GM21825 (cell line): ENCODE results near the gene SRRM5.
"Not testable (repeated sequence)": the region's sequence is repeated elsewhere in the genome, so short reads cannot be mapped to it uniquely, and the experiment has no call there.

Experiments
- ATAC-seq: cut with Tn5 transposase; IDR thresholded peaks from one replicate; pipeline ENCODE4 v1.9.1; 2021; ENCODE audit warnings: mild to moderate bottlenecking, moderate library complexity; ENCODE audit not compliant: unreplicated experiment

Gene SRRM5

GRCh38 chr19:43589678-43590077 lies 22.2 kb upstream of the SRRM5 start:
- ATAC-seq = no peak

DNA sequence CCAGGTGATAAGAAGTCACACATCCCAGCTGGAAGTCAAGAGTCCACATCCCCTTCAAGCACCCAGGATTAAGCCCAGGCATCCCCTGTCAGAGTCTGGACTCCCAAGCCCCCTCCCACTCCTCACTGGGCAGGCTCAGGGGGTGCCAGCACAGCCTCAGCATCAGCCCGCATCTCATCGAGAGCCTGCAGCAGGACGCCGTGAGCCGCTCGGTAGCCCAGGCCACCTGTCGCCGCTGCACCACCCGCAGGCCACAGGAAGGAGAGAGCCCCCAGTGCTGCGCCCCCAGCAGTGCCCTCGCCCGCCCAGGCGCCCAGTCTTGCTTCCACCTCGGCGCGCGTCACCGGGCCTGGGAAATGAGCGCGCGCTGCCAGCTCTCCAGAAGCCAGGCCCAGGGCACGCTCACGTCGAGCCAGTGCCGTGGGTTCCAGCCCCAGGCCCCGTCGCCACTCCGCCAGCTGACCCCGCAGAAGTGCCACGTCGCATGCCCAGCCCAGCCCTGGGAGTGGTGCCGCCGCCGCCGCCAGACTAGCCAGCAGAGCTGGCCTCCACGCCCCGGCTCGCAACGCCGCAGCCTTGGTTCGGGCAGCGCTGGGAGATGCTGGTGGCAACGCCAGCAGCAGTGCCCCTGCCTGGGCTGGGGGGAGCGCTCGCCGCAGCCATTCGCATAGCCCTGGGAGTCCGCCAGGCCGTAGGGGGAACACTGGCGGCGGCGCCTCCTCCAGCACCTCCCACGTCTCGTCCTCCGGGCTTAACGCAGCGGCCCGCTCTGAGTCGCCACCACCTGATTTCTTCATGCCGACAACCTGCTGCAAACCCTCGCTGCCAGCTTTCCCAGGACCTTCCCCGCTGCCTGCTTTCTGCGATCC lies 19.8 kb upstream of the SRRM5 start:
- ATAC-seq = no peak

DNA sequence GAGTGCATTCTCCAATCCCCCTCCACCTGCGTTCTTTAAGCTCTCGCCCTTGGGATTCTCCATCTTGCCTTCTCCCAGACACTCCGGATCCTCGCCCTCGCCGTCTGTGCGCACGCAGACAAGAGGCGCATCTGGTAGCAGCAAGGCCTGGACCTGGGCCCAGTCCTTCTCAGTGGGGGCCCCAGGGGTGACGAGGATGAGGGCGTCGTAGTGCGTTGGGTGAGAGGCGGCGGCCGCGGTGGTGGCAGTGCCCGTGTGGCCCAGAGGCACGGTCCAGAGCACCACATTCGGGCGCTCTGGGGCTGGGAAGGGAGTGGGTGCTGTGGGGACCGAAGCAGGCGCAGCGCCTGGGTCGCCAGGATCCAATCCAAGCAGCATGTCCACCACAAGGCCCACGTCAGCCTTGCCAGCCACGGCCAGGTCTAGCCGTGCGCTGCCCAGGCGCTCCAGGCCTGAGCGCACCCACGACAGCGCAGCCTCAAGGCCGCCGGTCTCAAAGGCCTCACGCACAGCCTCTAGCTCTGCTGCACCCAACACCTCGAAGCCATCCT lies 19.0 kb upstream of the SRRM5 start:
- ATAC-seq = no peak

DNA sequence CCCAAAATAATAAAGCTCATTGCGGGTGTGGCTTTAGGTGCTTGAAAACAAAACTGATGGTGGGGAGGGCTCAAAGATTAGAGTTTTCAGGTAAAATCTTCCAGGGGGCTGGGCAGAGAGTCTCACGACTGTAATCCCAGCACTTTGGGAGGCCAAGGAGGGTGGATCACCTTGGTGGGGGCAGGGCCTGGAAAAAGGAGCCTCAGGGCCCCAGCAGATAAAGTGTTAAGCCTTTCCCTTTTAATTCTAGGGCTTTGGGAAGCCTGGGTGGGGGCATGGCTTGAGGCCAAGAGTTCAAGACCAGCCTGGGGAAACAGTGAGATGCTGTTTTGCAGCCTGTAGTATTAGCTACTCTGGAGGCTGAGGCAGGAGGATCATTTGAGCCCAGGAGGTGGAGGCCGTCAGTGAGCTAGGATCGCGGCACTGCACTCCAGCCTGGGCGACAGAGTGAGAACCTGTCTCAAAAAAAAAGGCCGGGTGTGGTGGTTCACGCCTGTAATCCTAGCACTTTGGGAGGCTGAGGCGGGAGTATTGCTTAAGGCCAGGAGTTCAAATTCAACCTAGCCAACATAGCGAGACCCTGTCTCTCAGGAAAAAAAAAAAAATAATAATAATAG lies 17.7 kb upstream of the SRRM5 start:
- ATAC-seq = no peak

DNA sequence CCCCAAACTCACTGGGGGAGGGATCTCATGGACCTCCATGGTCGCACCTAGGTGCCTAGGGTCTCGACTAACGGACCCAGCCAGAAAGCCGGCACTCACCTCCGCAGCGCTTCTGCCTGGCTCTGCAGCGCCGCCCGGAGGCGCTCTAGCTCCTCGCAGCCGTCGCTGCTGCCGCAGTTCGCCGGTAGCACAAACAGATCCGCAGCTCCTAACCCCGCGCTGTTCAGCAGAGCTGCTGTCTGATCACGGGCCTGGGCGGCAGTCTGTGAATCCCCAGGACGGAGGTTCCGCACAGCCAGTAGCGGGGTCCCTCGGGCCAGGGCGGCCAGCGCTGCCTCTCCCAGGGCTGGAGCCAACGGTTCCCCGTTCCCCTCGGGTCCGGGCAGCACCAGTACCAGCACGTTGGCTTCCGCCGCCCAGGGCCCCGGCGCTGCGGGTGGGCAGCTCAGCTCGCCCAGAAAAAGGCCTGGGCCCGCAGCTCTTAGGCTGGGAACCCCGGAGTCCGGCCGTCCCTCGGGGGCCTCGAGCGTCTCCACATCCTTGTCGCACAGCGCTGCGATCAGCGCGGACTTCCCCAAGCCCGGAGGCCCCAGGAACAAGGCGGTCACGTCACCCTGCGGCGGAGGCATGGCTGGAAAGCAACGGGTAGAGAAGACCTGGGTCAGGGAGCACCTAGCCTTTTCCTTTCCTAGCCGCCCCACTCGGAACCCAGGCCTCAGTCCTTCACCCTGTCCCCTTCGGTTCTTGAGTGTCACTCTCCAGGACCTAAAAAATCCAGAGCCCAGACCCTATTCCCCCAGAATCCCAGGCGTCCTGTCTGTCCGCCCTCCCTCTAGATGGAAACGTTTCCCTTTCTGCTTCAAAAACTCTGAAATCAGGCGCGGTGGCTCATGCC lies 16.9 kb upstream of the SRRM5 start:
- peak; percentile 17 for ATAC-seq

DNA sequence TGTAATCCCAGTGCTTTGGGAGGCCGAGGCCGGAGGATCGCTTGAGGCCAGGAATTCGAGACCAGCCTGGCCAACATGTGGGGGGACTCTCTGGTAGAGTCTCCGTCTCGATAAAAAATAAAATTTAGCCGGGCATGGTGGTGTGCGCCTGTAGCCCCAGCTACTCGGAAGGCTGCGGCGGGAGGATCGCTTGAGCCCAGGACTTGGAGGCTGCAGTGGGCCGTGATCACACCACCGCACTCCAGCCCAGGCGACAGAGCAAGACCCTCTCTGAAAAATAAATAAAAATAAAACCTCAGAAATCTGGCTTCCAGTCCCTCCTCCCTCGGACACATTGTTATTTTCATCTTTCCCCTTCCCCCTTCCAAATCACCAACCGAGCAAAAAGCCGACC lies 16.3 kb upstream of the SRRM5 start:
- peak; percentile 2 for ATAC-seq

DNA sequence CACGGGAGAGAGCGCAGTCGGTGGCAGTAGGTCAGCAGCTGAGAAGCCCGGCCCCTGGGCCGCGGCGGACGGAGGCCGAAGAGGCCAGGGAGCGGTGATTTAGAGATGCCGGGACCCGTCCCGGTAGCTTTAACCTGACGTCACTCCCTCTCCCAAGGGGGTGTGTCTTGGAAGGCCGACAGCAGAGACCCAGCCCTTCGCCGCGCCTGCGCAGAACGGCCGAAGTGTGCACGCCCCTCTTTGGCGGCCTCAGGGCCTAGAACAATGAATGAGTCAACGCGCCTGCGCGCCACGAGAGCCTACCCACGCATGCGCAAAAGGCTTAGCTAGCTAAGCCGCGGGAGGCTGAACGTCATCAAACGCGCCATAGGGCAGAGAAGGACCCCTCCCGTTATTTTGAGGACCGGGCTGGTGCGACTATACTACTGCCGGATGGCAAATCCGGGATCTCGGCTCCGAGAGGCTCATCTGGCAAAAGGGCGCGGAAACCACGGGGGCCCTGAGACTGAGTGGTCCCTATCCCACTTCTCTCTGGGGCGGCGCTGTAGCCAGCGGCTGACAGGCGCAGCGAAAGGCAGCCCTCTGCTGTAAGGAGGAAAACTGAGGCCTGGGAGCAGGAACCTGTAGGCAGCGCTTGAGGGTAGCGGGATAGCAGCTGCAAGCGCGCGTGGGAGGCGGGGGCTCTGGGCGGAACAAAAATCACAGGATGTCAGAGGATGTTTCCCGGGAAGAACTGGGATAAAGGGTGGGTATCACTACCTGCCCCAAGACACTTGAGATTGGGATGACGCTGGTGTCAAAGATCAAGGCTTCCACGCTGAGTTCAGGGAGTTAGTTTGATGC lies 15.7 kb upstream of the SRRM5 start, which contains the start of the genes IRGQ and ZNF576:
IRGQ (minus strand) TSS at position 136 of the 843 bp plus-strand sequence. CDS start 796 bp downstream, outside the sequence.
ZNF576 (plus strand) TSS at position 597 of the 843 bp plus-strand sequence. CDS start 514 bp downstream, outside the sequence.
- peak; percentile 74 for ATAC-seq

DNA sequence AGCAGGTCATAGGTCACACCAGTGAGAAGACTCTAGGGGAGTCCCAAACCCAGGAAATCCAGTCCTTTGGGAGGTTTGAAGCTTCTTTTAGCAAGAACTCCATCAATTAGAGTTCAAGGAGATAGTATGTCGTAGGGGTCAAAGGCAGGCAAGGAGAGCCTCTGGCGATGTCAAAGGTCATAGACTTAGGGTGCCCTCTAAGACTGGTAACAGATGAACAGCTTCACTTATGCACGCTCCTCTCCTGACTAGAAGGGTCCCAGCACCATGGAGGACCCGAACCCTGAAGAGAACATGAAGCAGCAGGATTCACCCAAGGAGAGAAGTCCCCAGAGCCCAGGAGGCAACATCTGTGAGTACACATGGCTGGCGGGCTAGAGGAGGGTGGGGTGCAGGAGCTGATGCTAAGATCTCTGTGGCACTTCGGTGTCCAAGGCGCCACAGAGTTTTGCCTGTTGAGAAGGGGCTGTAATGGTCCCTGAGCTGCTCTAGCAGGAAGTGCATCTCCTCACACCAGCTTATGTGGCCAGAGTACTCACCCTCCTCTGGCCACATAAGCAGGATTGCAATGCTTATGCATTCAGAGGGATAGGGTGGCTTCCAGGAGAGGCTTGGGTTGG lies 14.9 kb upstream of the SRRM5 start:
- no peak for ATAC-seq

DNA sequence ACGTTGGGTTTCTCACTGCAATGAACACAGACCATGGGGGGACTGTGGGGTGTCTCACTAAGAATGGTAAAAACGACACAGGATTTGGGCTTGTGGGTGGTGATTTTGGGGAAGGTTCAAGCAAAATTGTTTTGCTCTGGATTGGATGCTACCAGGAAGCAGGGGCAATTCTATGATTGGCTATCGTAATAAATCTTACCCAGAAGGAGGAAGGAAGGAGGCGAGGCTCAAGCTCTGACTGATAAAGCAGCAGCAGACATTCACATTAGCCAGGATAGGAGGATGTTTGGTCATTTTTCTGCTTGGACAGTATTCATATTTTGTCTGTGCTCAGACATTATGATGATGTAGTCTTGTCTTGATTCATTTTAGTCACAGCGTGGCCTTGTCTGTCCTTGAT lies 14.0 kb upstream of the SRRM5 start:
- no peak for ATAC-seq

GRCh38 chr19:43598445-43599240 lies 13.2 kb upstream of the SRRM5 start:
- no peak for ATAC-seq

DNA sequence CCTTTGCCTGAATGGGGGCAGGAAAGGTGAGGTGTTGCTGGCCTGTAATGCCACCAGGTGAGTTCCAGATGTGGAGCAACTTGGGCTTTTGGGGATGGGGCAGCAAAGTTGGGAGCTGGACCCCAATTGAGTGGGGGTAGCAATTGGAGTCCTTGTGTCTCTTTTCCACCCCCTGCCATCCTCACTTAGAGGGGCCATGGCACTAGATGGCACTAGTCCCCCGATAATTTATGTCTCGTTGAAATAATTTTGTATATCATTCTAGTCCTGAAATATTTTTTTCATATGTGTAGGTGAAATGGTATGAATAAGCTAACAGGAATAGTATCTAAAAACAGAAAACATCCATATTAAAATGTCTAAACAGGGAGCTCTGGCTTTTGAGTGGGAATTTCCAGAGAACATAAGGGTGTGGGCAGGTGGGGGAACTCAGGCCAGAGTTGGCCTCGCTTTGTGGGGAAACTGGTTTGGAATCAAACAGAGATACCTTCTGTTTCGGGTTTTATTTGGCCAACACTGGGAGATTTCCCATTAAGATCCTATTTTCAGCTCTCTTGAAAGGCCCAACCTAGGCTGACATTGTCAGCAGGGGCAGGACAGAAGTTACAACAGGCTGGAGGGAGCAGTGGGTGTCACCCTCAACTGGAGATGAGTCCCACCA lies 12.1 kb upstream of the SRRM5 start:
- no peak for ATAC-seq

- ATAC-seq = not testable (repeated sequence)
Measured at GRCh38 chr19:43600326-43600725, 11.6 kb upstream of the SRRM5 start.

GRCh38 chr19:43605875-43606568 lies 5.9 kb upstream of the SRRM5 start:
- ATAC-seq = no peak

DNA sequence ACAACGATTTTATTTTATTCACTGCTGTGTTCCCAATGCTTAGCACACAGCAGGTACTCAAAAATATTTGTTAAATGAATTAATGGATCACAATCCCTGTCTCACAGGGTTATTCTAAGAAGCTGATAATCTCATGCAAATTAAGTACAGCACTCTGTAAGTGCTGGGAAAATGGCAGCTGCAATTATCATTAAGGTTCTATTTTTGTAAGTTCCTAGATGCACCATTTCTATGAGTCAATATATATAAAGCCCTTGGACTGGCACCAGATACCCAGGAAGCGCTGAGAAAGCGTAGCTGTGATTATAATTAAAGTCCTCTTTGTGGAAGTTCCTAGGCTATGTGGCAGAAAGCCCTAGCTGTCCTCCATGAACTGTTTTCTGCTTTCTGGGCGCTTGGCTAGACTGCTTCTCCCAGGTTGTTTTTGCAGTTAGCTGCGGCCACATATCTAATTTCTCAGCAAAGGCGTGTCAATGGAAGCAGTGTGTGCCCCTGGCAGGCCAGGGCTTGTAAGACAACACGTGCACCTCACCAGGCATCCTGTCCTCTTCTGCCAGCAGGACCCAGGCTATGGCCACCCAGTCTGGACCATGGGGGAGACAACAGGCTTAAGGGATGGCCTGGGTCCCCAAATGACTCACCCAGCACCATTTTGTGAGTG lies 5.2 kb upstream of the SRRM5 start:
- ATAC-seq = no peak

GRCh38 chr19:43607238-43608205 lies 4.4 kb upstream of the SRRM5 start:
- no peak for ATAC-seq

DNA sequence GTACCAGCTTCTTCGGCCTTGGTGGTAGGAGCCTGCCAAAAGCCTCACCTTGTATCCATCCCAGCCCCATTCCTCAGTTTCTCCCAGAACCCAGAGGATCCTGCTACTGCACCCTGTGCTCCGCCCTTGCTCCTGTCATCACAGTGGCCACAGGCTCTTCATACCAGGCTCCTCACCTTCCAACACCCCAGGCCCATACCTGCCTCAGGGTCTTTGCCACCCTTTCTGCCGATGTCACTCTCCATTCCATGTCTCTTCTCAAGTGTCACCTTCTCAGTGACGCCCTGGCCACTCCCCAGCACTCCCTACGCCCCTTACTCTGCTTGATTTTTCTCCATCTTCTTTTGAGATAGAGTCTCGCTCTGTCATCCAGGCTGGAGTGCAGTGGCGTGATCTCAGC lies 2.0 kb upstream of the SRRM5 start:
- ATAC-seq = no peak
